Neural progenitor cell (in vitro differentiated cells): ENCODE data around the gene LRRC72. TPM values are rescaled to one million over a fixed set of nuclear protein-coding genes. Genes with fewer than 3 reads are reported as not detected.
"Not testable (repeated sequence)": the region's sequence is repeated elsewhere in the genome, so short reads cannot be mapped to it uniquely, and the experiment has no call there.

Experiments used
- DNase-seq: peaks from one replicate; pipeline ENCODE4 v3.0.0-alpha.2; 2016; ENCODE audit warnings: low spot score
- H2AFZ ChIP-seq: fragments of 200-600 bp; sonication (generic); replicated peaks from 2 replicates; pipeline ENCODE4 v1.6.1; 2016; ENCODE audit warnings: antibody characterized with exemption
- H3F3A ChIP-seq: fragments of 200-600 bp; sonication (generic); 2 replicates; pipeline ENCODE4 v1.6.1; 2016; ENCODE audit warnings: antibody characterized with exemption, low read depth
- H3K27ac ChIP-seq: fragments of 200-600 bp; sonication (generic); 2 replicates; pipeline ENCODE4 v1.5.1; 2016; ENCODE audit warnings: mild to moderate bottlenecking
- H3K27me3 ChIP-seq: fragments of 200-600 bp; sonication (generic); 2 replicates; pipeline ENCODE4 v1.6.1; 2016; ENCODE audit warnings: mild to moderate bottlenecking, moderate library complexity
- H3K36me3 ChIP-seq: fragments of 200-600 bp; sonication (generic); 2 replicates; pipeline ENCODE4 v1.5.1; 2016
- H3K4me1 ChIP-seq: fragments of 200-600 bp; sonication (generic); 2 replicates; pipeline ENCODE4 v1.6.1; 2016; ENCODE audit warnings: mixed run types
- H3K4me2 ChIP-seq: fragments of 200-600 bp; sonication (generic); 2 replicates; pipeline ENCODE4 v1.6.1; 2016
- H3K4me3 ChIP-seq: fragments of 200-600 bp; sonication (generic); 2 replicates; pipeline ENCODE4 v1.5.1; 2016
- H3K79me2 ChIP-seq: fragments of 200-600 bp; sonication (generic); 2 replicates; pipeline ENCODE4 v1.6.1; 2016; ENCODE audit warnings: low read depth
- H3K9ac ChIP-seq: fragments of 200-600 bp; sonication (generic); 2 replicates; pipeline ENCODE4 v1.6.1; 2016
- H3K9me3 ChIP-seq: fragments of 200-600 bp; sonication (generic); 2 replicates; pipeline ENCODE4 v1.5.1; 2016; ENCODE audit warnings: low read depth
- H4K20me1 ChIP-seq: fragments of 200-600 bp; sonication (generic); 2 replicates; pipeline ENCODE4 v1.6.1; 2016; ENCODE audit warnings: low read depth
- H3K27ac Mint-ChIP-seq: 3 replicates; pipeline ENCODE4 v1.8.0; 2021; ENCODE audit warnings: mixed read lengths
- H3K27me3 Mint-ChIP-seq: 2 replicates; pipeline ENCODE4 v1.8.0; 2022; ENCODE audit warnings: low read depth, mild to moderate bottlenecking, inconsistent platforms, moderate library complexity, mixed read lengths; ENCODE audit not compliant: insufficient read depth
- H3K36me3 Mint-ChIP-seq: 3 replicates; pipeline ENCODE4 v1.8.0; 2021; ENCODE audit warnings: mixed read lengths
- H3K4me1 Mint-ChIP-seq: 3 replicates; pipeline ENCODE4 v1.8.0; 2021; ENCODE audit warnings: mixed read lengths
- H3K4me3 Mint-ChIP-seq: 3 replicates; pipeline ENCODE4 v1.8.0; 2021; ENCODE audit warnings: mild to moderate bottlenecking, moderate library complexity, mixed read lengths
- H3K9me3 Mint-ChIP-seq: 3 replicates; pipeline ENCODE4 v1.8.0; 2020; ENCODE audit warnings: mixed read lengths
- CTCF ChIP-seq: fragments of 200-600 bp; sonication (generic); IDR thresholded peaks from 2 replicates; pipeline ENCODE4 v1.5.1; 2017; ENCODE audit warnings: antibody characterized with exemption, mild to moderate bottlenecking
- EZH2 ChIP-seq: fragments of 200-600 bp; sonication (generic); IDR thresholded peaks from 2 replicates; pipeline ENCODE4 v1.6.1; 2017; ENCODE audit warnings: antibody characterized with exemption, mild to moderate bottlenecking, moderate library complexity
- EZH2phosphoT487 ChIP-seq: fragments of 200-600 bp; sonication (generic); IDR thresholded peaks from 2 replicates; pipeline ENCODE4 v1.6.1; 2017; ENCODE audit warnings: antibody characterized with exemption
- total RNA-seq: library from RNA; depleted of rRNA; stranded (reverse); fragments of >200 nt; gene quantifications from 2 replicates; pipeline ENCODE4 v1.2.3, GENCODE V29; 2015; ENCODE audit warnings: low replicate concordance

The LRRC72 gene
- total RNA-seq, 1 donor from 2014 or later, result not detected

GRCh38 chr7:16531707-16532106 lies 5.1 kb downstream of the LRRC72 start:
- H3K9ac ChIP-seq, result no peak overlapping the region
- H3K4me2 ChIP-seq, result no peak overlapping the region
- Mint-ChIP-seq H3K36me3 (no peaks in the 10 kb centered on the region), H3K9me3 (peaks cover 4% of the 10 kb centered on the region), H3K4me1 (peaks cover 9% of the 10 kb centered on the region), H3K4me3 (no peak overlapping the region), H3K27me3 (no peaks in the 10 kb centered on the region), H3K27ac (no peak overlapping the region)
- no peaks in the 10 kb centered on the region for H3F3A ChIP-seq
- no peak overlapping the region for H3K27ac ChIP-seq
- H3K9me3 ChIP-seq, result no peaks in the 10 kb centered on the region
- H2AFZ ChIP-seq, result no peak overlapping the region
- no peaks in the 10 kb centered on the region for H3K4me1 ChIP-seq
- H3K27me3 ChIP-seq, result no peaks in the 10 kb centered on the region
- DNase-seq, result no peak
- TF ChIP-seq CTCF (no peak), EZH2 (no peak), EZH2phosphoT487 (no peak)
- no peaks in the 10 kb centered on the region for H4K20me1 ChIP-seq
- no peaks in the 10 kb centered on the region for H3K79me2 ChIP-seq
- no peaks in the 10 kb centered on the region for H3K36me3 ChIP-seq
- H3K4me3 ChIP-seq, result no peak overlapping the region

DNA sequence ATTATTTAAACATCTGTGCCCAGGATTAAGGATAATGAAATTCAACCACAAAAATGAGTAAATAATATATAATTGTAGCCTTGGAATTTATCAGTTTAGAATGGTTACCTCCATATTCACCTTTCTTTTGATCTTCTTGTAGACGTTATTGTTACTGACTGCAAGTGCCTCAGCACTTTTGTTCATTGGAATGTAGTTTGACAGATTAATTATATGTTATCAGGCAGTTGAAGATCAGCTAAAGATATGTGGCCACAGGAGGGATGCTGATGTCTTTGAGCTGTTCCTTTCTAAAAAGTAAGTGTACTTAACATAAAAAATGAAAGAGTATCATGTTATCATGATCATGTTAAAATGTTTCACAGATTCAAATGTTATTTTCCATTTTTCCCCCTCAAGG lies 5.6 kb downstream of the LRRC72 start:
- H3K4me3 ChIP-seq, result no peak overlapping the region
- H3K36me3 Mint-ChIP-seq, result no peaks in the 10 kb centered on the region
- H3K4me3 Mint-ChIP-seq, result no peak overlapping the region

DNA sequence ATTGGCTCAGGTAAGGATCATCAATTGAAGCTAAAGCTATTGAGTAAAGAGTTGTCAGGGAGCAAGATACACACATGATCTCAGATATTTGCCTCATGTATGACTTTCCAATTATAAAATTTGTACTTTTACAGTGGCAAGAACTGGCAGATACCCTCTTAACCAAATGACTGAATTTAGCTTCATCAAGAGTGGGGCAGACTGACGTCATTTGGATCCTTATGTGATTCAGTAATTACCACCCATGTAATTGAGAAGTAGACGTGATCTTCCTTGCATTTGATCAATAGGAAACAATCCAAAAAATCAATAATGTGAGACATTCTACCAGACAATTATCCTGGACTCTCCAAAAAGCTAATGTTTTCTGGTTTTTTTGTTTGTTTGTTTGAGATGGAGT lies 8.9 kb downstream of the LRRC72 start:
- Histone ChIP-seq H3K27ac (no peak overlapping the region), H4K20me1 (no peaks in the 10 kb centered on the region), H2AFZ (no peak overlapping the region), H3F3A (no peaks in the 10 kb centered on the region), H3K9ac (no peak overlapping the region), H3K4me2 (no peak overlapping the region), H3K79me2 (no peaks in the 10 kb centered on the region), H3K36me3 (no peaks in the 10 kb centered on the region), H3K27me3 (no peaks in the 10 kb centered on the region), H3K4me1 (no peaks in the 10 kb centered on the region), H3K9me3 (no peaks in the 10 kb centered on the region), H3K4me3 (no peak overlapping the region)
- Mint-ChIP-seq H3K9me3 (peaks cover 6% of the 10 kb centered on the region), H3K4me1 (no peaks in the 10 kb centered on the region), H3K4me3 (no peak overlapping the region), H3K36me3 (no peaks in the 10 kb centered on the region), H3K27ac (no peak overlapping the region), H3K27me3 (no peaks in the 10 kb centered on the region)
- TF ChIP-seq CTCF (no peak), EZH2 (no peak), EZH2phosphoT487 (no peak)
- DNase-seq, result no peak

More for the DNA sequence above, 5.6 kb downstream of the LRRC72 start:
- no peak overlapping the region for H3K27ac ChIP-seq
- TF ChIP-seq EZH2, result no peak
- no peak for TF ChIP-seq EZH2phosphoT487
- no peak for TF ChIP-seq CTCF
- H3K9ac ChIP-seq, result no peak overlapping the region
- H3K9me3 ChIP-seq, result no peaks in the 10 kb centered on the region
- H3F3A ChIP-seq, result no peaks in the 10 kb centered on the region
- no peaks in the 10 kb centered on the region for H3K4me1 ChIP-seq
- Mint-ChIP-seq H3K27me3 (no peaks in the 10 kb centered on the region), H3K9me3 (peaks cover 4% of the 10 kb centered on the region), H3K4me1 (peaks cover 9% of the 10 kb centered on the region), H3K27ac (no peak overlapping the region)
- H4K20me1 ChIP-seq, result no peaks in the 10 kb centered on the region
- H3K4me2 ChIP-seq, result no peak overlapping the region
- H2AFZ ChIP-seq, result no peak overlapping the region
- no peak for DNase-seq
- H3K27me3 ChIP-seq, result no peaks in the 10 kb centered on the region
- no peaks in the 10 kb centered on the region for H3K36me3 ChIP-seq
- no peaks in the 10 kb centered on the region for H3K79me2 ChIP-seq

- not testable (repeated sequence) for H3K4me1 Mint-ChIP-seq, H3K4me1 ChIP-seq, H3K27me3 Mint-ChIP-seq, H3K36me3 Mint-ChIP-seq, H3K27ac Mint-ChIP-seq, H3K27me3 ChIP-seq, H3K9me3 Mint-ChIP-seq, H3K4me3 Mint-ChIP-seq, H3K4me3 ChIP-seq, H3K9me3 ChIP-seq, H3K36me3 ChIP-seq, H3F3A ChIP-seq, H3K27ac ChIP-seq, H4K20me1 ChIP-seq, H3K79me2 ChIP-seq, H2AFZ ChIP-seq, H3K4me2 ChIP-seq, H3K9ac ChIP-seq, DNase-seq
Observed at GRCh38 chr7:16540559-16540958, 13.9 kb downstream of the LRRC72 start.
